HepG2 (cell line): ENCODE data around the gene UBE2M. TPM values are rescaled to one million over a fixed set of nuclear protein-coding genes. Genes with fewer than 3 reads are reported as not detected.

Experiments used
- ATAD3A ChIP-seq: sonication (generic); formaldehyde crosslinking; IDR thresholded peaks from 2 replicates; pipeline ENCODE4 v1.4.0; 2020; ENCODE audit warnings: missing genetic modification reagents
- FOXC1 ChIP-seq: sonication (generic); formaldehyde crosslinking; IDR thresholded peaks from 2 replicates; pipeline ENCODE4 v1.8.0; 2022; ENCODE audit warnings: mild to moderate bottlenecking, missing genetic modification reagents, borderline replicate concordance
- GTF3A ChIP-seq: sonication (generic); formaldehyde crosslinking; conservative IDR thresholded peaks from 2 replicates; pipeline ENCODE4 v1.4.0; 2020; ENCODE audit warnings: mild to moderate bottlenecking, missing genetic modification reagents
- MAFG ChIP-seq: sonication (generic); formaldehyde crosslinking; IDR thresholded peaks from 2 replicates; pipeline ENCODE4 v1.5.1; 2020; ENCODE audit warnings: mild to moderate bottlenecking, missing genetic modification reagents
- MBNL3 ChIP-seq: fragments of 250-450 bp; sonication (Bioruptor Pico); conservative IDR thresholded peaks from 2 replicates; pipeline ENCODE4 v1.8.0; 2022; ENCODE audit warnings: mild to moderate bottlenecking, inconsistent platforms
- PHF20 ChIP-seq: sonication (generic); formaldehyde crosslinking; IDR thresholded peaks from 2 replicates; pipeline ENCODE4 v1.5.0; 2020; ENCODE audit warnings: mild to moderate bottlenecking, missing genetic modification reagents
- PLRG1 ChIP-seq: fragments of 450-650 bp; conservative IDR thresholded peaks from 2 replicates; pipeline ENCODE4 v1.6.1; 2016
- PREB ChIP-seq: sonication (generic); formaldehyde crosslinking; IDR thresholded peaks from 2 replicates; pipeline ENCODE4 v1.4.0; 2020; ENCODE audit warnings: missing genetic modification reagents
- ZBTB7A ChIP-seq: sonication (generic); formaldehyde crosslinking; IDR thresholded peaks from 2 replicates; pipeline ENCODE4 v1.8.0; 2022; ENCODE audit warnings: mild to moderate bottlenecking, missing genetic modification reagents
- ZC3H4 ChIP-seq: sonication (generic); formaldehyde crosslinking; IDR thresholded peaks from 2 replicates; pipeline ENCODE4 v1.4.0; 2020; ENCODE audit warnings: missing genetic modification reagents, borderline replicate concordance
- ZFP36L1 ChIP-seq: sonication (generic); formaldehyde crosslinking; IDR thresholded peaks from 2 replicates; pipeline ENCODE4 v1.8.0; 2022; ENCODE audit warnings: mild to moderate bottlenecking, missing genetic modification reagents, moderate library complexity
- ZKSCAN5 ChIP-seq: sonication (generic); formaldehyde crosslinking; IDR thresholded peaks from 2 replicates; pipeline ENCODE4 v1.5.1; 2020; ENCODE audit warnings: mild to moderate bottlenecking, missing genetic modification reagents
- ZMYM3 ChIP-seq: sonication (generic); formaldehyde crosslinking; IDR thresholded peaks from 2 replicates; pipeline ENCODE4 v1.5.1; 2020; ENCODE audit warnings: mild to moderate bottlenecking, missing genetic modification reagents
- ZNF256 ChIP-seq: sonication (generic); formaldehyde crosslinking; conservative IDR thresholded peaks from 2 replicates; pipeline ENCODE4 v1.4.0; 2020; ENCODE audit warnings: missing genetic modification reagents
- ZNF343 ChIP-seq: sonication (generic); formaldehyde crosslinking; IDR thresholded peaks from 2 replicates; pipeline ENCODE4 v1.4.0; 2020; ENCODE audit warnings: mild to moderate bottlenecking, missing genetic modification reagents
- ZNF431 ChIP-seq: sonication (generic); formaldehyde crosslinking; IDR thresholded peaks from 2 replicates; pipeline ENCODE4 v1.9.0; 2022; ENCODE audit warnings: missing genetic modification reagents, low read depth, mild to moderate bottlenecking, borderline replicate concordance
- ZNF446 ChIP-seq: sonication (generic); formaldehyde crosslinking; IDR thresholded peaks from 2 replicates; pipeline ENCODE4 v1.5.0; 2020; ENCODE audit warnings: mild to moderate bottlenecking, missing genetic modification reagents
- ZNF496 ChIP-seq: sonication (generic); formaldehyde crosslinking; IDR thresholded peaks from 2 replicates; pipeline ENCODE4 v1.8.1; 2023; ENCODE audit warnings: mild to moderate bottlenecking, moderate library complexity, missing genetic modification reagents; ENCODE audit not compliant: insufficient replicate concordance
- polyA plus RNA-seq, 8 experiments: library from polyadenylated mRNA; depleted of rRNA in 3 of 8; stranded (reverse) in 7 of 8; unstranded in 1 of 8; fragments of >200 nt; fragmentation: Illumina TruSeq in 4 of 8; extraction: Trizol in 4 of 8; gene quantifications; 2 replicates each; pipeline versions ENCODE4 v1.2.1 to v1.2.3, GENCODE V29; 2011 to 2016; ENCODE audit warnings: low read depth in 4 of 8, missing spikeins in 1 of 8, mixed read lengths in 1 of 8; ENCODE audit not compliant: insufficient read depth in 1 of 8
- total RNA-seq, 5 experiments: library from RNA; depleted of rRNA; stranded (reverse); fragments of >200 nt; fragmentation: Illumina TruSeq; extraction: Trizol; gene quantifications; 2 replicates each; pipeline ENCODE4 v1.2.3, GENCODE V29; 2016; ENCODE audit warnings: low read depth in 1 of 5
- TF ChIP-seq, protein P1 (sequence below): sonication (generic); formaldehyde crosslinking; IDR thresholded peaks from 2 replicates; pipeline ENCODE4 v1.4.0; 2020; ENCODE audit warnings: mild to moderate bottlenecking, missing genetic modification reagents
- TF ChIP-seq, protein P2 (sequence below): IDR thresholded peaks from 2 replicates; pipeline ENCODE4 v1.6.1; 2016
- TF ChIP-seq, protein P3 (sequence below): sonication (generic); formaldehyde crosslinking; IDR thresholded peaks from 2 replicates; pipeline ENCODE4 v1.4.0; 2020; ENCODE audit warnings: missing genetic modification reagents
- TF ChIP-seq, protein P4 (sequence below): sonication (generic); formaldehyde crosslinking; IDR thresholded peaks from 2 replicates; pipeline ENCODE4 v1.4.0; 2020; ENCODE audit warnings: missing genetic modification reagents, borderline replicate concordance

Gene UBE2M
- total and polyA plus RNA-seq, 2 of the 13 experiments (the other 11 are each of a cell fraction or from before 2014, with no cell fraction given), result 36.2 to 50.3 TPM

DNA sequence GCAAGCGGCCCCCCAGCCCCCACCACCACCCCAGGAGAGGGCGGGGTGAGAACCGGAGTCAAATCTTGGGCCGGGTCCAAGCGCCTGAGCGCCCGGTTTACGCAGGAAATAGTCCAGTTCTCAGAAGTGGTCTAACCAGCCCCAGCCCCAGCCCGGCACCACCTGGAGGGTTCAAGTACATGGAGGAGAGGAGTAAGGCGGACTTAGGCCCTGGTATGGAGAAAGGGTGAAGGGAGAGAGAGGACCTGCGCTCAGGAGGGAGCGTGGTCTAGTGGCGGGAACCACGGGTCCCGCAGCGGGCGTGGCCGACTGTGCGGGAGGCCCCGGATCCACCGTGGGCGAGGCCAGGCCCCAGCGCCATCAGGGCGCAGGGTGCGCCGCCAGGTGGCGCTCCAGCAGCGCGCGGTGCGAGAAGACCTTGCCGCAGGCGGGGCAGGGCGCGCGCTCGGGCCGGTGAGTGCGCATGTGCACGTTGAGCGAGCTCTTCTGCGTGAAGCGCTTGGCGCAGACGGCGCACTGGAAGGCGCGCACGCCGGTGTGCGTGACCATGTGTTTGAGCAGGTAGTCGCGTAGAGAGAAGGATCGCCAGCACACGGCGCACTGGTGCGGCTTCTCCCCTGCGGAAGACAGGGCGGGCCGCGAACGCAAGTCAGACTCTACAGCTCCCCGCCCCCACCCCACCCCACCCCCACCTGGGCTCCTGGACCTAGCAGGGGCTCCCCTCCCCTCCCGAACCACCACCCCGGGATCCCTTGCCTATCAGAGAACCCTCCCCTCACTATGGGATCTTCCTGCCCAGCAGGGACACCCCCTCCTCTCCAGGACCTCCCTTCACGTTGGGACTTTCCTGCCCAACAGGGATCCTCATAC is 44.5 kb downstream of the UBE2M start (continued):
- TF ChIP-seq, protein P1, sequence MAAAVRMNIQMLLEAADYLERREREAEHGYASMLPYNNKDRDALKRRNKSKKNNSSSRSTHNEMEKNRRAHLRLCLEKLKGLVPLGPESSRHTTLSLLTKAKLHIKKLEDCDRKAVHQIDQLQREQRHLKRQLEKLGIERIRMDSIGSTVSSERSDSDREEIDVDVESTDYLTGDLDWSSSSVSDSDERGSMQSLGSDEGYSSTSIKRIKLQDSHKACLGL (CRISPR knock-in tag), result peak; percentile 85
- TF ChIP-seq, protein P2, sequence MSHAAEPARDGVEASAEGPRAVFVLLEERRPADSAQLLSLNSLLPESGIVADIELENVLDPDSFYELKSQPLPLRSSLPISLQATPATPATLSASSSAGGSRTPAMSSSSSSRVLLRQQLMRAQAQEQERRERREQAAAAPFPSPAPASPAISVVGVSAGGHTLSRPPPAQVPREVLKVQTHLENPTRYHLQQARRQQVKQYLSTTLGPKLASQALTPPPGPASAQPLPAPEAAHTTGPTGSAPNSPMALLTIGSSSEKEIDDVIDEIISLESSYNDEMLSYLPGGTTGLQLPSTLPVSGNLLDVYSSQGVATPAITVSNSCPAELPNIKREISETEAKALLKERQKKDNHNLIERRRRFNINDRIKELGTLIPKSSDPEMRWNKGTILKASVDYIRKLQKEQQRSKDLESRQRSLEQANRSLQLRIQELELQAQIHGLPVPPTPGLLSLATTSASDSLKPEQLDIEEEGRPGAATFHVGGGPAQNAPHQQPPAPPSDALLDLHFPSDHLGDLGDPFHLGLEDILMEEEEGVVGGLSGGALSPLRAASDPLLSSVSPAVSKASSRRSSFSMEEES, result peak; percentile 60; the same call in 1 of the 2 replicates
- TF ChIP-seq GTF3A (CRISPR knock-in tag) (0 out of 2 replicates have a peak, but pooled peaks have one; percentile 32), ATAD3A (CRISPR knock-in tag) (no peak), ZNF431 (CRISPR knock-in tag) (0 out of 2 replicates have a peak, but pooled peaks have one; percentile 77), MAFG (CRISPR knock-in tag) (peak; percentile 33; the same call in 1 of the 2 replicates), ZKSCAN5 (CRISPR knock-in tag) (no peak), ZNF256 (CRISPR knock-in tag) (no peak), ZNF343 (peak; percentile 80; the same call in 1 of the 2 replicates), ZFP36L1 (CRISPR knock-in tag) (peak; percentile 77; the same call in 1 of the 2 replicates), PLRG1 (no peak), ZBTB7A (peak; percentile 62; the same call in 1 of the 2 replicates), ZMYM3 (CRISPR knock-in tag) (no peak), ZNF496 (CRISPR knock-in tag) (no peak), ZNF446 (CRISPR knock-in tag) (no peak), MBNL3 (CRISPR knock-in tag) (no peak), FOXC1 (CRISPR knock-in tag) (0 out of 2 replicates have a peak, but pooled peaks have one; percentile 32), ZC3H4 (no peak), PREB (no peak), PHF20 (CRISPR knock-in tag) (no peak)
- TF ChIP-seq, protein P3, sequence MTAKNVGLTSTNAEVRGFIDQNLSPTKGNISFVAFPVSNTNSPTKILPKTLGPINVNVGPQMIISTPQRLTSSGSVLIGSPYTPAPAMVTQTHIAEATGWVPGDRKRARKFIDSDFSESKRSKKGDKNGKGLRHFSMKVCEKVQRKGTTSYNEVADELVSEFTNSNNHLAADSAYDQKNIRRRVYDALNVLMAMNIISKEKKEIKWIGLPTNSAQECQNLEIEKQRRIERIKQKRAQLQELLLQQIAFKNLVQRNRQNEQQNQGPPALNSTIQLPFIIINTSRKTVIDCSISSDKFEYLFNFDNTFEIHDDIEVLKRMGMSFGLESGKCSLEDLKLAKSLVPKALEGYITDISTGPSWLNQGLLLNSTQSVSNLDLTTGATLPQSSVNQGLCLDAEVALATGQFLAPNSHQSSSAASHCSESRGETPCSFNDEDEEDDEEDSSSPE (CRISPR knock-in tag), result peak; percentile 91
- TF ChIP-seq, protein P4, sequence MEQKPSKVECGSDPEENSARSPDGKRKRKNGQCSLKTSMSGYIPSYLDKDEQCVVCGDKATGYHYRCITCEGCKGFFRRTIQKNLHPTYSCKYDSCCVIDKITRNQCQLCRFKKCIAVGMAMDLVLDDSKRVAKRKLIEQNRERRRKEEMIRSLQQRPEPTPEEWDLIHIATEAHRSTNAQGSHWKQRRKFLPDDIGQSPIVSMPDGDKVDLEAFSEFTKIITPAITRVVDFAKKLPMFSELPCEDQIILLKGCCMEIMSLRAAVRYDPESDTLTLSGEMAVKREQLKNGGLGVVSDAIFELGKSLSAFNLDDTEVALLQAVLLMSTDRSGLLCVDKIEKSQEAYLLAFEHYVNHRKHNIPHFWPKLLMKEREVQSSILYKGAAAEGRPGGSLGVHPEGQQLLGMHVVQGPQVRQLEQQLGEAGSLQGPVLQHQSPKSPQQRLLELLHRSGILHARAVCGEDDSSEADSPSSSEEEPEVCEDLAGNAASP, result 0 out of 2 replicates have a peak, but pooled peaks have one; percentile 60
